Hepatocyte (in vitro differentiated cells): ENCODE measurements around the gene LDB3. TPM values are rescaled to one million over a fixed set of nuclear protein-coding genes. Genes with fewer than 3 reads are reported as not detected.

ENCODE experiments used
- DNase-seq: peaks from one replicate; pipeline ENCODE4 v3.0.0-alpha.2; 2016; ENCODE audit warnings: low spot score
- H2AFZ ChIP-seq: fragments of 200-600 bp; sonication (generic); 2 replicates; pipeline ENCODE4 v1.6.0; 2016; ENCODE audit warnings: antibody characterized with exemption, mild to moderate bottlenecking
- H3K27ac ChIP-seq: fragments of 200-600 bp; sonication (generic); 2 replicates; pipeline ENCODE4 v1.5.1; 2016; ENCODE audit warnings: mild to moderate bottlenecking
- H3K27me3 ChIP-seq: fragments of 200-600 bp; sonication (generic); 2 replicates; pipeline ENCODE4 v1.6.1; 2016
- H3K36me3 ChIP-seq: fragments of 200-600 bp; sonication (generic); replicated peaks from 2 replicates; pipeline ENCODE4 v1.5.1; 2016; ENCODE audit warnings: low read depth; ENCODE audit not compliant: insufficient read depth
- H3K4me1 ChIP-seq: fragments of 200-600 bp; sonication (generic); 2 replicates; pipeline ENCODE4 v1.5.1; 2016; ENCODE audit warnings: mild to moderate bottlenecking, moderate library complexity; ENCODE audit not compliant: insufficient read depth
- H3K4me2 ChIP-seq: fragments of 200-600 bp; sonication (generic); 2 replicates; pipeline ENCODE4 v1.6.0; 2016
- H3K4me3 ChIP-seq: fragments of 200-600 bp; sonication (generic); 2 replicates; pipeline ENCODE4 v1.5.1; 2016; ENCODE audit warnings: mild to moderate bottlenecking
- H3K79me2 ChIP-seq: fragments of 200-600 bp; sonication (generic); 2 replicates; pipeline ENCODE4 v1.6.0; 2017; ENCODE audit warnings: mild to moderate bottlenecking
- H3K9me2 ChIP-seq: fragments of 200-600 bp; sonication (generic); replicated peaks from 2 replicates; pipeline ENCODE4 v1.6.0; 2017; ENCODE audit warnings: mild to moderate bottlenecking; ENCODE audit not compliant: insufficient read depth
- H3K9me3 ChIP-seq: fragments of 200-600 bp; sonication (generic); 2 replicates; pipeline ENCODE4 v1.5.1; 2016; ENCODE audit warnings: low read depth, mild to moderate bottlenecking
- H4K20me1 ChIP-seq: fragments of 200-600 bp; sonication (generic); 2 replicates; pipeline ENCODE4 v1.6.0; 2016; ENCODE audit warnings: mild to moderate bottlenecking; ENCODE audit not compliant: insufficient read depth, poor library complexity, severe bottlenecking
- EZH2 ChIP-seq: fragments of 200-600 bp; sonication (generic); IDR thresholded peaks from 2 replicates; pipeline ENCODE4 v1.6.1; 2016; ENCODE audit warnings: antibody characterized with exemption, mild to moderate bottlenecking, borderline replicate concordance
- EZH2phosphoT487 ChIP-seq: fragments of 200-600 bp; sonication (generic); IDR thresholded peaks from one replicate; pipeline ENCODE4 v1.6.1; 2018; ENCODE audit warnings: antibody characterized with exemption, mild to moderate bottlenecking, low read depth, moderate library complexity; ENCODE audit not compliant: unreplicated experiment, severe bottlenecking
- WGBS: methylation state at CpG from one replicate; pipeline ENCODE4 v1.1.6; 2016; ENCODE audit warnings: low lambda C conversion rate; ENCODE audit errors: missing lambda C conversion rate; 5-methylcytosine and 5-hydroxymethylcytosine counted together
- polyA plus RNA-seq: library from polyadenylated mRNA; unstranded; fragments of >200 nt; fragmentation: Nextera tagmentation; extraction: Ambion mirVana; gene quantifications from 2 replicates; pipeline ENCODE4 v1.2.1, GENCODE V29; 2016
- total RNA-seq: library from RNA; depleted of rRNA; stranded (reverse); fragments of >200 nt; gene quantifications from 2 replicates; pipeline ENCODE4 v1.2.3, GENCODE V29; 2014
- TF ChIP-seq, protein P1 (sequence below): fragments of 200-600 bp; sonication (generic); IDR thresholded peaks from 2 replicates; pipeline ENCODE4 v1.5.1; 2016; ENCODE audit warnings: antibody characterized with exemption, mild to moderate bottlenecking; ENCODE audit not compliant: poor library complexity

The LDB3 gene
- total and polyA plus RNA-seq, 2 experiments from 2014 or later = 0.31 TPM; not detected in 1

DNA sequence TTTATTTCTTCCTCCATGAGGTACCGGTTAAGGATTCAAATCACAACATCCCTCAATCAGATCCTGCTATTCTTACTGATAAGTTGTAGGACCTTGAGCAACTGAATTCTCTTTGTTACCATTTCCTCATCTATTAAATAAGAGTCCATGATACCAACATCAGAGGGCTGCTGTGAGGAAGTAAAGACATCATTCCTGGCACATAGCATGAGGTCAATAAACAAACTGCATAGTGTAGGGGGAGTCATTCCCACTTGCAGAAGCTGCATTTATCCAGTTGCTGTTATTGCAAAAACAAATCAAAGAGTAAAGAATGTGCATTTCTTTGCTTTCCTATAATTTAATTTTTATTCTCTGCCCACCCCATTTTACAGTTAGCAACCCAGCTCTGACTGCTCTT, 36.8 kb downstream of the LDB3 start:
- no peaks in the 10 kb centered on the region for H3K79me2 ChIP-seq
- 95% methylated on average over 1 of the region's 1 CpG for WGBS
- no peaks in the 10 kb centered on the region for H3K9me3 ChIP-seq
- H4K20me1 ChIP-seq = no peaks in the 10 kb centered on the region
- no peak overlapping the region for H3K4me3 ChIP-seq
- no peak overlapping the region for H3K4me2 ChIP-seq
- H3K36me3 ChIP-seq = no peaks in the 10 kb centered on the region
- no peaks in the 10 kb centered on the region for H3K27me3 ChIP-seq
- no peak overlapping the region for H2AFZ ChIP-seq
- no peak overlapping the region for H3K27ac ChIP-seq
- DNase-seq = no peak
- H3K4me1 ChIP-seq = no peaks in the 10 kb centered on the region
- no peaks in the 10 kb centered on the region for H3K9me2 ChIP-seq
- TF ChIP-seq, protein P1, sequence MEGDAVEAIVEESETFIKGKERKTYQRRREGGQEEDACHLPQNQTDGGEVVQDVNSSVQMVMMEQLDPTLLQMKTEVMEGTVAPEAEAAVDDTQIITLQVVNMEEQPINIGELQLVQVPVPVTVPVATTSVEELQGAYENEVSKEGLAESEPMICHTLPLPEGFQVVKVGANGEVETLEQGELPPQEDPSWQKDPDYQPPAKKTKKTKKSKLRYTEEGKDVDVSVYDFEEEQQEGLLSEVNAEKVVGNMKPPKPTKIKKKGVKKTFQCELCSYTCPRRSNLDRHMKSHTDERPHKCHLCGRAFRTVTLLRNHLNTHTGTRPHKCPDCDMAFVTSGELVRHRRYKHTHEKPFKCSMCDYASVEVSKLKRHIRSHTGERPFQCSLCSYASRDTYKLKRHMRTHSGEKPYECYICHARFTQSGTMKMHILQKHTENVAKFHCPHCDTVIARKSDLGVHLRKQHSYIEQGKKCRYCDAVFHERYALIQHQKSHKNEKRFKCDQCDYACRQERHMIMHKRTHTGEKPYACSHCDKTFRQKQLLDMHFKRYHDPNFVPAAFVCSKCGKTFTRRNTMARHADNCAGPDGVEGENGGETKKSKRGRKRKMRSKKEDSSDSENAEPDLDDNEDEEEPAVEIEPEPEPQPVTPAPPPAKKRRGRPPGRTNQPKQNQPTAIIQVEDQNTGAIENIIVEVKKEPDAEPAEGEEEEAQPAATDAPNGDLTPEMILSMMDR = no peak
- TF ChIP-seq EZH2 = no peak
- TF ChIP-seq EZH2phosphoT487 = no peak

DNA sequence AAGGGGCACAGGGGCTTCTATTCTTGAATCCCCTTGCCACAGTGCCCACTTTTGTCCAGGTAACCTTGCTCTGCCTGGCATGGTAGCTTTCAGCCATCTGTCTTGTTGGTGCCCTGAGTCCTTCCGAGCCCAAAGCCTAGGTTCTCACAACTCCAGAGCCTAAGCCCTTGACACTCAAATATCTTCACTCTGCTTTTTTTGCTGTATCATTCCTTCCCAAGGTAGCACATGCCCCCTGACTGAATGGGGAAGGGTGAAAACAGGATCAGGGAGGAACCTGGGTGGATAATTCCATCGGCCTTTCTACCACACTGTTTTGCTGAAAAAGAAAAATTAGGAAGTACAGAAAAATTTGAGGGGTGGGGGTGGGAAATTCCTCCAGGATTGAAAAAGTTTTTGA, 37.6 kb downstream of the LDB3 start:
- Histone ChIP-seq H3K4me1 (peaks cover 5% of the 10 kb centered on the region), H3K27ac (no peak overlapping the region), H2AFZ (no peak overlapping the region), H3K4me2 (no peak overlapping the region), H4K20me1 (no peaks in the 10 kb centered on the region), H3K9me3 (no peaks in the 10 kb centered on the region), H3K4me3 (no peak overlapping the region), H3K9me2 (no peaks in the 10 kb centered on the region), H3K27me3 (no peaks in the 10 kb centered on the region), H3K36me3 (no peaks in the 10 kb centered on the region), H3K79me2 (no peaks in the 10 kb centered on the region)
- no peak for TF ChIP-seq EZH2
- no peak for TF ChIP-seq EZH2phosphoT487
- TF ChIP-seq, protein P1 = no peak
- no peak for DNase-seq
- WGBS = 96% methylated on average over 2 of the region's 2 CpGs

- TF ChIP-seq, protein P1 = no peak
- TF ChIP-seq EZH2phosphoT487 (no peak), EZH2 (no peak)
- Histone ChIP-seq H3K9me2 (no peaks in the 10 kb centered on the region), H2AFZ (no peak overlapping the region), H3K4me2 (no peak overlapping the region), H3K27me3 (no peaks in the 10 kb centered on the region), H3K27ac (no peak overlapping the region), H3K4me1 (peaks cover 5% of the 10 kb centered on the region), H3K79me2 (no peaks in the 10 kb centered on the region), H4K20me1 (no peaks in the 10 kb centered on the region), H3K4me3 (no peak overlapping the region), H3K9me3 (no peaks in the 10 kb centered on the region), H3K36me3 (no peaks in the 10 kb centered on the region)
- no peak for DNase-seq
- WGBS = 94% methylated on average over 12 of the region's 12 CpGs
These were observed 38.1 kb downstream of the LDB3 start for GRCh38 chr10:86706401-86706841.

DNA sequence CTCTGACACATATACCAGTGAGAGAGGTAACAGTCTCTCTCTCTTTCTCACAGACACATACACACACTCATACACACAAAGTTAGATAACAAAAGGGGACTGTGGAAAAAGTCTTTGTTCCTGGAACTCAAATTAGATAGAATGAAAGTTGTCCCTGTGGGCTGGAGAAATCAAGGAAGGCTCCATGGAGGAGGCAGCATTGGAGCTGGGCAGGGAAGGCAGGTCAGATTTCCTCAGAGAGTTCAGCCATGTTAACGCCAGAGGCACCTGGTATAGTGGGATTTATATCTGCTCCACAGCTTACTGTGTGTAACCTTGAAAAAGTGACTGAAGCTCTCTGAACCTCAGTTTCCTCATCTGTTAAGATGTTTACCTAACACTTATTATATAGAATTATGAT, 38.7 kb downstream of the LDB3 start:
- Histone ChIP-seq H3K4me3 (no peak overlapping the region), H3K27me3 (no peaks in the 10 kb centered on the region), H3K9me2 (no peaks in the 10 kb centered on the region), H3K36me3 (no peaks in the 10 kb centered on the region), H3K4me2 (no peak overlapping the region), H3K4me1 (peaks cover 5% of the 10 kb centered on the region), H4K20me1 (no peaks in the 10 kb centered on the region), H3K27ac (no peak overlapping the region), H2AFZ (no peak overlapping the region), H3K79me2 (no peaks in the 10 kb centered on the region), H3K9me3 (no peaks in the 10 kb centered on the region)
- DNase-seq = no peak
- 91% methylated on average over 1 of the region's 1 CpG for WGBS
- no peak for TF ChIP-seq EZH2
- no peak for TF ChIP-seq EZH2phosphoT487
- TF ChIP-seq, protein P1 = no peak
